ENCODE measurements around the gene ENOX1.
A peak's percentile ranks its signal among the peaks of the same experiment; 100 is the strongest.

The ENOX1 gene

DNA sequence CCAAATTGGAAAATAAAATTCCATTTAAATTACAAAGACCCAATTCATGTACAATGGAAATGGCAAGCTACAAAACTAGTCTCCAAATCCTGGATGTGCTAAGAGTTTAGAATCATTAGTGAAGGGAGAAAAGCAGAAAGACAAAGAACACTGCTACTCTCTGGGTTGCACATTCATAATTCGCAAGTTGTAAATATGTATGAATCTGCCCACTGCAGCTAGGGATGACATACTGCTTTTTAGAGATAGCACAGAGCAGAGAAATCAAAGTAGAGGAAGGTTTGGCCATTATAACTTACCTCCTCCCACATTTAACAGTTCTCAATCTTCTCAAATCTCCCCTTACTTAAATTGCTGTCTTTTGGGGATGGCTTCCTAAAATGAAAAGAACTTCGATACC, 231.1 kb downstream of the ENOX1 start:
- no peak overlapping the region for H3K27ac ChIP-seq
- TF ChIP-seq ZFX (IDR thresholded peaks at IDR 0.05), result no peak
- TF ChIP-seq, protein P1, sequence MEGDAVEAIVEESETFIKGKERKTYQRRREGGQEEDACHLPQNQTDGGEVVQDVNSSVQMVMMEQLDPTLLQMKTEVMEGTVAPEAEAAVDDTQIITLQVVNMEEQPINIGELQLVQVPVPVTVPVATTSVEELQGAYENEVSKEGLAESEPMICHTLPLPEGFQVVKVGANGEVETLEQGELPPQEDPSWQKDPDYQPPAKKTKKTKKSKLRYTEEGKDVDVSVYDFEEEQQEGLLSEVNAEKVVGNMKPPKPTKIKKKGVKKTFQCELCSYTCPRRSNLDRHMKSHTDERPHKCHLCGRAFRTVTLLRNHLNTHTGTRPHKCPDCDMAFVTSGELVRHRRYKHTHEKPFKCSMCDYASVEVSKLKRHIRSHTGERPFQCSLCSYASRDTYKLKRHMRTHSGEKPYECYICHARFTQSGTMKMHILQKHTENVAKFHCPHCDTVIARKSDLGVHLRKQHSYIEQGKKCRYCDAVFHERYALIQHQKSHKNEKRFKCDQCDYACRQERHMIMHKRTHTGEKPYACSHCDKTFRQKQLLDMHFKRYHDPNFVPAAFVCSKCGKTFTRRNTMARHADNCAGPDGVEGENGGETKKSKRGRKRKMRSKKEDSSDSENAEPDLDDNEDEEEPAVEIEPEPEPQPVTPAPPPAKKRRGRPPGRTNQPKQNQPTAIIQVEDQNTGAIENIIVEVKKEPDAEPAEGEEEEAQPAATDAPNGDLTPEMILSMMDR (conservative IDR thresholded peaks at IDR 0.05), result no peak

DNA sequence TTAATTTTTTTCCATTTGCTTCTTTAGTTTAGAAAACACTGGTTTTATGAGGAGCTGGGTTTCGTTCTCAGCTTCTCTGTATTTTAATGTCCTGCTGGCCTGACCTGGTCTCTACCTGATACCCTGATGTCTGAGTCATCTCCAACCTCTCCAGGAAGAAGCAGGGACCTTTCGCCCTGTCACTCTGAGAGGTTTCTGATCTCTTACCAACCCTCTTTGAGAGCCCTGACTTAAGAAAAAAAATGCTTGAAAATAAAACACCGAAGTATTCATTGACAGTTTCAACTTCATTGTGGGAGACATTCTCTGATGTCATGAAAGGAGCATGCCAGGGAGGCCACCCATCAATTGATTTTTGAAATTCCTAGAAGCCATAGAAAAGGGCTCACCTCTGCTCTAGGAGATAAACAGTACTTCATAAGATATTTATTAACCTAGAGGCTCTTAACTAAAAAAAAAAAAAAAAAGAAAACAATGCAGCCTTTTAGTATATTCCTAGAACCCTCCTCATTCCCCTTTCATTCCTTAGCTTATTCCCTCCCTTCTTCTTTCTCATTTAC, 234.8 kb downstream of the ENOX1 start:
- no peak overlapping the region; the same call in 1 of the 2 replicates for H3K27ac ChIP-seq
- TF ChIP-seq ZFX (IDR thresholded peaks at IDR 0.05), result no peak
- TF ChIP-seq, protein P1 (conservative IDR thresholded peaks at IDR 0.05), result no peak

DNA sequence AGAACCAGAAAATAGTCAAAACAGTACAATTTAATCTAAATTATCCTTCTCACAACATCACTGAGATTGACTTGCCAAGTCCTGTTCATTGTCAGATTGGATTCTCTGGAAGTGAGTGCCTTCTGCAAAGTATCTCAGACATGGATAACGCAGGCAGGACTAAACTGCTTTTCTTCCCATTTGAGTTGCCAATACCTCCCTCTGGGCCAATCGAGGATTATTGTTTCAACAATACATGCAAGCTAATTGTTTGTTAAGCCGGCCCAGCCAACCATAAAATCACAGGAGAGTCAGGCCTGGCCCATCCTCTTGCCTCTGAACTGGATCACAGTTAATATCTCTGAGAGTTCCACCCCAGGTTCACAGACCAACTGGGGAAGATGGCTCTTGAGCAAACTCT, 240.0 kb downstream of the ENOX1 start:
- TF ChIP-seq, protein P1 (conservative IDR thresholded peaks at IDR 0.05), result no peak
- no peak for TF ChIP-seq ZFX (IDR thresholded peaks at IDR 0.05)
- H3K27ac ChIP-seq, result peak overlapping the region; percentile 65; the same call in 1 of the 2 replicates

DNA sequence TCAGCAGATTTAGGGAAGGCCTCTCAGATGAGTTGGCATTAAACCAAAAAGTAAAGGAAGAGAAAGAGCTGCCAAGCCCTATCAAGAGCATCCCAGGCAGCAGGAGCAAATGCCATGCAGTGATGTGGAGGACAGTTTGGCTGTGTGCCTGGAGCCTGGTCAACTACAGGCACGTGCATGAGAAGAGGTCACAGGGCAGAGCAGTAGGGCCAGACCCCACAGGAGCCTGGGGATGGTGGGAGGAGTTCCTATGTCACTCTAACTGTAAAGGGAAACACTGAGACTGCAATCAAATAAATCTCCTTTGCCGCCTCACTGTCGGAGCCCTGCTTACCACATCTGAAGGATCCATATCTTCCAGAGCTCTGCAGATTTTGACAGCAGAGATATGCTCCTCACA, 240.5 kb downstream of the ENOX1 start:
- H3K27ac ChIP-seq, result peak overlapping the region; percentile 65
- TF ChIP-seq, protein P1 (conservative IDR thresholded peaks at IDR 0.05), result no peak
- TF ChIP-seq ZFX (IDR thresholded peaks at IDR 0.05), result no peak

DNA sequence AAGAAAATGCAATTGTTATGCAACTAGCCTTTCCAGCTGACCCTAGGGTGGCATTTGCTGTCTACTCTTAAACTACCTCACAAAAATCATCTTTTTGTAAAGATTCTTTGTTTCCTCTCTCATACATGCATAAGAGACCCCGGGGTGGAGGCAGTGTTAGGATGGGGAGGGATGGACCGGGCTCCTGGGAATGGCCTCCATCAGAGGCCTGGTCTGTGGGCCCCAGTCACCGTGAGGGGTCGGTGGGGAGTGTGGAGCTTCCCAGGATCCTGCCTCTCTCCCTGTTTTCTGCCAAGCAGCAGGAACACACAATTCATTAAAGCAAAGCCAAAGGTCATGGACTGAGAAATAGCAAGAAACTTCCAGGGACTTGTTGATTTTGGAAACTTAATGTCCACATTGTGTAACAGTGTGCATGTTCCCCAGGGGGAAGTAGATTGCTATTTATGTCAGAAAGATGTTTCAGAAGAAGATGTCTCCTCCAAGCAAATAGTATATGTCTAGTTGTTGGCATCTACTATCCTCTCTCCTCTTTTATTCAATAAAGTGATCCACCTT, 241.4 kb downstream of the ENOX1 start:
- TF ChIP-seq ZFX (IDR thresholded peaks at IDR 0.05), result no peak
- TF ChIP-seq, protein P1 (conservative IDR thresholded peaks at IDR 0.05), result no peak
- H3K27ac ChIP-seq, result peak overlapping the region; percentile 77

DNA sequence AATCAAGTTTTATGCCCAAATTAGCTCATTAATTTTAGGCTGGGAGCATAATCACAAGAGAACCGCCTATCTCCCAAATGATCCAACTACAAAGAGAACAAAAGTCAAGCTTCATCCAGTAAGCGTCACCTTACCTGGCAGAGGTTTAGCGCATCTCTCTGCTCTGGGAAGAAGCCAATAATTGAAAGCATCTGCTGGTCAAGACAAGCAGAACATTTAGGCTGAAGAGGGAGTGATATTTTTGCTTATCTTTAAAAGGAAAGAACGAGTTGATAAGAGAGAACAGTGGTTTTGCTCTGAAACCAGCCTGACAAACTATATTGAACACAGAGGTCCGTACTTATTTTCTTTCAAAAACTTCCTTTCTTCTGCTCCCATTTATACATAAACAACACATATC, 242.1 kb downstream of the ENOX1 start:
- TF ChIP-seq, protein P1 (conservative IDR thresholded peaks at IDR 0.05), result no peak
- no peak for TF ChIP-seq ZFX (IDR thresholded peaks at IDR 0.05)
- peak overlapping the region; percentile 77; the same call in 1 of the 2 replicates for H3K27ac ChIP-seq

DNA sequence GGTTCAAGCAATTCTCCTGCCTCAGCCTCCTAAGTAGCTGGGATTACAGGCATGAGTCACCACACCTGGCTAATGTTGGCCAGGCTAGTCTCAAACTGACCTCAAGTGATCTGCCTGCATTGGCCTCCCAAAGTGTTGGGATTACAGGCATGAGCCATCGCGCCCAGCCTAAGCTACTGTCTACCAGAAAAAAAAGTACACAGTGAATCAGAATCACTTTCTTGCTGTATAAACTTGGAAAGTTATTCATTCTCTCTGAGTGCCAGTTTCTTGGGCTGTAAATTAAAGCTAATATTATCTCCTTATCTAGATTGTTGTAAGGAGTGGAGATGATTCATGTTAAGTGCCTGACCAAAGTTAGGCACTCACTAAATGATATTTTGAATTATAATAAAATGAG, 242.8 kb downstream of the ENOX1 start:
- H3K27ac ChIP-seq, result peak overlapping the region; percentile 77
- TF ChIP-seq, protein P1 (conservative IDR thresholded peaks at IDR 0.05), result no peak
- no peak for TF ChIP-seq ZFX (IDR thresholded peaks at IDR 0.05)

All from C4-2B (cell line).